HepG2 (cell line): ENCODE data around the gene NOXO1. TPM values are rescaled to one million over a fixed set of nuclear protein-coding genes. Genes with fewer than 3 reads are reported as not detected.

ENCODE experiments used
- CC2D1A ChIP-seq: sonication (generic); formaldehyde crosslinking; IDR thresholded peaks from 2 replicates; pipeline ENCODE4 v1.8.1; 2023; ENCODE audit warnings: mild to moderate bottlenecking, missing genetic modification reagents
- CREB1 ChIP-seq, 2 experiments: fragments of 450-650 bp in 1 of 2; IDR thresholded peaks; 2 replicates each; pipeline ENCODE4 v1.6.1; 2016 to 2017; ENCODE audit warnings: control low read depth in 1 of 2, mild to moderate bottlenecking in 1 of 2, missing compliant biosample characterization in 1 of 2, missing genetic modification characterization in 1 of 2
- DMAP1 ChIP-seq: IDR thresholded peaks from 2 replicates; pipeline ENCODE4 v1.6.1; 2016
- FIP1L1 ChIP-seq: fragments of 200-400 bp; formaldehyde crosslinking; IDR thresholded peaks from 2 replicates; pipeline ENCODE4 v1.6.1; 2018; ENCODE audit warnings: low read depth, mild to moderate bottlenecking, low read length, moderate library complexity, borderline replicate concordance; ENCODE audit not compliant: insufficient read depth
- FOXO1 ChIP-seq: sonication (generic); formaldehyde crosslinking; IDR thresholded peaks from 2 replicates; pipeline ENCODE4 v1.4.0; 2020; ENCODE audit warnings: missing genetic modification reagents
- HNRNPLL ChIP-seq: fragments of 200-400 bp; formaldehyde crosslinking; IDR thresholded peaks from 2 replicates; pipeline ENCODE4 v1.6.1; 2017; ENCODE audit warnings: mild to moderate bottlenecking, low read depth, low read length; ENCODE audit not compliant: poor library complexity, severe bottlenecking
- MBD4 ChIP-seq: IDR thresholded peaks from 2 replicates; pipeline ENCODE4 v1.6.1; 2012; ENCODE audit warnings: low read length, inconsistent platforms, borderline replicate concordance
- MED8 ChIP-seq: sonication (generic); formaldehyde crosslinking; IDR thresholded peaks from 2 replicates; pipeline ENCODE4 v1.8.1; 2023; ENCODE audit warnings: mild to moderate bottlenecking, missing genetic modification reagents; ENCODE audit not compliant: insufficient replicate concordance
- MIER3 ChIP-seq: IDR thresholded peaks from 2 replicates; pipeline ENCODE4 v1.6.1; 2016; ENCODE audit warnings: missing compliant biosample characterization, borderline replicate concordance
- PATZ1 ChIP-seq: sonication (generic); formaldehyde crosslinking; IDR thresholded peaks from 2 replicates; pipeline ENCODE4 v1.4.0; 2020; ENCODE audit warnings: missing genetic modification reagents
- SP5 ChIP-seq: IDR thresholded peaks from 2 replicates; pipeline ENCODE4 v1.6.1; 2016; ENCODE audit warnings: low read depth, borderline replicate concordance
- TEAD2 ChIP-seq: sonication (generic); formaldehyde crosslinking; IDR thresholded peaks from 2 replicates; pipeline ENCODE4 v1.9.0; 2021; ENCODE audit warnings: missing genetic modification reagents
- U2AF1 ChIP-seq: fragments of 200-400 bp; formaldehyde crosslinking; optimal IDR thresholded peaks from 2 replicates; pipeline ENCODE3; 2017; ENCODE audit warnings: mild to moderate bottlenecking, low read depth, low read length
- ZBTB39 ChIP-seq: sonication (generic); formaldehyde crosslinking; IDR thresholded peaks from 2 replicates; pipeline ENCODE4 v1.5.0; 2020; ENCODE audit warnings: missing genetic modification reagents
- ZIK1 ChIP-seq: sonication (generic); formaldehyde crosslinking; IDR thresholded peaks from 2 replicates; pipeline ENCODE4 v1.5.0; 2020; ENCODE audit warnings: mild to moderate bottlenecking, low read depth, missing genetic modification reagents, borderline replicate concordance
- ZNF660 ChIP-seq: sonication (generic); formaldehyde crosslinking; IDR thresholded peaks from 2 replicates; pipeline ENCODE4 v1.5.1; 2020; ENCODE audit warnings: mild to moderate bottlenecking, low read depth, missing genetic modification reagents, borderline replicate concordance
- polyA plus RNA-seq, 8 experiments: library from polyadenylated mRNA; depleted of rRNA in 3 of 8; stranded (reverse) in 7 of 8; unstranded in 1 of 8; fragments of >200 nt; fragmentation: Illumina TruSeq in 4 of 8; extraction: Trizol in 4 of 8; gene quantifications; 2 replicates each; pipeline versions ENCODE4 v1.2.1 to v1.2.3, GENCODE V29; 2011 to 2016; ENCODE audit warnings: low read depth in 4 of 8, missing spikeins in 1 of 8, mixed read lengths in 1 of 8; ENCODE audit not compliant: insufficient read depth in 1 of 8
- total RNA-seq, 5 experiments: library from RNA; depleted of rRNA; stranded (reverse); fragments of >200 nt; fragmentation: Illumina TruSeq; extraction: Trizol; gene quantifications; 2 replicates each; pipeline ENCODE4 v1.2.3, GENCODE V29; 2016; ENCODE audit warnings: low read depth in 1 of 5
- TF ChIP-seq, protein P1 (sequence below): sonication (generic); formaldehyde crosslinking; IDR thresholded peaks from 2 replicates; pipeline ENCODE4 v1.4.0; 2020; ENCODE audit warnings: missing genetic modification reagents
- TF ChIP-seq, protein P2 (sequence below): sonication (generic); formaldehyde crosslinking; IDR thresholded peaks from 2 replicates; pipeline ENCODE4; 2020; ENCODE audit warnings: missing genetic modification reagents, mild to moderate bottlenecking, borderline replicate concordance
- TF ChIP-seq, protein P3 (sequence below): fragments of 450-650 bp; IDR thresholded peaks from 2 replicates; pipeline ENCODE4 v1.6.1; 2017

NOXO1 gene
- total and polyA plus RNA-seq, 2 of the 13 experiments (the other 11 are each of a cell fraction or from before 2014, with no cell fraction given): 0.69 to 1.4 TPM

GRCh38 chr16:1983544-1984346 is 2.5 kb upstream of the NOXO1 start, which contains the start of gene GFER (continued):
- TF ChIP-seq ZIK1 (CRISPR knock-in tag) (no peak; the same call in 1 of the 2 replicates), MBD4 (no peak), DMAP1 (peak; percentile 66), U2AF1 (no peak), CC2D1A (CRISPR knock-in tag) (no peak), CREB1 (IDR thresholded peaks at IDR 0.05) (no peak), CREB1 (CRISPR knock-in tag; IDR thresholded peaks at IDR 0.05) (no peak), PATZ1 (CRISPR knock-in tag) (peak; percentile 47), ZNF660 (CRISPR knock-in tag) (no peak), FIP1L1 (peak; percentile 82; the same call in 1 of the 2 replicates), FOXO1 (0 out of 2 replicates have a peak, but pooled peaks have one; percentile 11), ZBTB39 (CRISPR knock-in tag) (no peak), MED8 (no peak), SP5 (CRISPR knock-in tag) (no peak; the same call in 1 of the 2 replicates), TEAD2 (CRISPR knock-in tag) (no peak), MIER3 (CRISPR knock-in tag) (no peak), HNRNPLL (peak; percentile 98)
- TF ChIP-seq, protein P1, sequence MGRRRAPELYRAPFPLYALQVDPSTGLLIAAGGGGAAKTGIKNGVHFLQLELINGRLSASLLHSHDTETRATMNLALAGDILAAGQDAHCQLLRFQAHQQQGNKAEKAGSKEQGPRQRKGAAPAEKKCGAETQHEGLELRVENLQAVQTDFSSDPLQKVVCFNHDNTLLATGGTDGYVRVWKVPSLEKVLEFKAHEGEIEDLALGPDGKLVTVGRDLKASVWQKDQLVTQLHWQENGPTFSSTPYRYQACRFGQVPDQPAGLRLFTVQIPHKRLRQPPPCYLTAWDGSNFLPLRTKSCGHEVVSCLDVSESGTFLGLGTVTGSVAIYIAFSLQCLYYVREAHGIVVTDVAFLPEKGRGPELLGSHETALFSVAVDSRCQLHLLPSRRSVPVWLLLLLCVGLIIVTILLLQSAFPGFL: no peak
- TF ChIP-seq, protein P2, sequence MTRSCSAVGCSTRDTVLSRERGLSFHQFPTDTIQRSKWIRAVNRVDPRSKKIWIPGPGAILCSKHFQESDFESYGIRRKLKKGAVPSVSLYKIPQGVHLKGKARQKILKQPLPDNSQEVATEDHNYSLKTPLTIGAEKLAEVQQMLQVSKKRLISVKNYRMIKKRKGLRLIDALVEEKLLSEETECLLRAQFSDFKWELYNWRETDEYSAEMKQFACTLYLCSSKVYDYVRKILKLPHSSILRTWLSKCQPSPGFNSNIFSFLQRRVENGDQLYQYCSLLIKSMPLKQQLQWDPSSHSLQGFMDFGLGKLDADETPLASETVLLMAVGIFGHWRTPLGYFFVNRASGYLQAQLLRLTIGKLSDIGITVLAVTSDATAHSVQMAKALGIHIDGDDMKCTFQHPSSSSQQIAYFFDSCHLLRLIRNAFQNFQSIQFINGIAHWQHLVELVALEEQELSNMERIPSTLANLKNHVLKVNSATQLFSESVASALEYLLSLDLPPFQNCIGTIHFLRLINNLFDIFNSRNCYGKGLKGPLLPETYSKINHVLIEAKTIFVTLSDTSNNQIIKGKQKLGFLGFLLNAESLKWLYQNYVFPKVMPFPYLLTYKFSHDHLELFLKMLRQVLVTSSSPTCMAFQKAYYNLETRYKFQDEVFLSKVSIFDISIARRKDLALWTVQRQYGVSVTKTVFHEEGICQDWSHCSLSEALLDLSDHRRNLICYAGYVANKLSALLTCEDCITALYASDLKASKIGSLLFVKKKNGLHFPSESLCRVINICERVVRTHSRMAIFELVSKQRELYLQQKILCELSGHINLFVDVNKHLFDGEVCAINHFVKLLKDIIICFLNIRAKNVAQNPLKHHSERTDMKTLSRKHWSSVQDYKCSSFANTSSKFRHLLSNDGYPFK (CRISPR knock-in tag): peak; percentile 73; the same call in 1 of the 2 replicates
- TF ChIP-seq, protein P3, sequence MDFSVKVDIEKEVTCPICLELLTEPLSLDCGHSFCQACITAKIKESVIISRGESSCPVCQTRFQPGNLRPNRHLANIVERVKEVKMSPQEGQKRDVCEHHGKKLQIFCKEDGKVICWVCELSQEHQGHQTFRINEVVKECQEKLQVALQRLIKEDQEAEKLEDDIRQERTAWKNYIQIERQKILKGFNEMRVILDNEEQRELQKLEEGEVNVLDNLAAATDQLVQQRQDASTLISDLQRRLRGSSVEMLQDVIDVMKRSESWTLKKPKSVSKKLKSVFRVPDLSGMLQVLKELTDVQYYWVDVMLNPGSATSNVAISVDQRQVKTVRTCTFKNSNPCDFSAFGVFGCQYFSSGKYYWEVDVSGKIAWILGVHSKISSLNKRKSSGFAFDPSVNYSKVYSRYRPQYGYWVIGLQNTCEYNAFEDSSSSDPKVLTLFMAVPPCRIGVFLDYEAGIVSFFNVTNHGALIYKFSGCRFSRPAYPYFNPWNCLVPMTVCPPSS: no peak
